NCI-H146 treated with DMSO at 0.1 percent for 48 hours (cell line): Measurements from ENCODE around the gene THSD8.

ENCODE experiments used
- DNase-seq: peaks from one replicate; lab custom pipeline; 2025; ENCODE audit not compliant: unreplicated experiment; lab: John Stamatoyannopoulos, UW

THSD8 gene

DNA sequence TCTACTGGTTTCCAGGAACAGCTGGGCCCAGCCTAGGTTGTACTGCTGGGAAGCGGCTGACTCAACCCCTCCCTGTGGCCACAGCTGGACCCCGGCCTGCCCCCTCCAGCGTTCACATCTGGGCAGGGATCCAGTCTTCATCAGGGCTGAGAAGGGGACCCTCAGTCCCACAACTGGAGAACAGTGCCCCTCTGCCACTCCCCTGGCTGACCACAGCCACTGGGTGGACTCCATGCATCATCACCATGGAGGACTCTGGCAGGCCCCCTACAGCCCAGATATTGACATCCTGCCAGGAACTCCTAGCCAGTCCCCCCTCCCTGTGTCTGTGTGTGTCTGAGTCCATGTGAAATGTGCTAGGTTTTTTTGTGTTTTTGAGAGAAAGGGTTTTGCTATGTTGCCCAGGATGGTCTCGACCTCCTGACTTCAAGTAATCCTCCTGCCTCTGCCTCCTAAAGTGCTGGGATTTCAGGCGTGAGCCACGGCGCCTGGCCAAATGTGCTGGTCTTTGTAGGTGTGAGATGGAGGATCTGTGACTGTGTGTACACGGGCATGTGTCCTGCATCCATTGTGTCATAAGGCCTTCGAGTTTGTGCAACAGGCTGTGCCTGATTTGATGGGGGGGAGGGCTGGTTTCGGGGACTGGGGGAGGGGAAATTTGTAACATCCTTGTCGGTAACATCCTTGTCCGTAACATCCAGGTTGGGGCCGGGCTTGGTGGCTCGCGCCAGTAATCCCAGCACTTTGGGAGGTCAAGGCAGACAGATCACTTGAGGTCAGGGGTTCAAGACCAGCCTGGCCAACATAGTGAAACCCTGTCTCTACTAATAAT is 22.5 kb upstream of the THSD8 start:
- peak; percentile 39 for DNase-seq

DNA sequence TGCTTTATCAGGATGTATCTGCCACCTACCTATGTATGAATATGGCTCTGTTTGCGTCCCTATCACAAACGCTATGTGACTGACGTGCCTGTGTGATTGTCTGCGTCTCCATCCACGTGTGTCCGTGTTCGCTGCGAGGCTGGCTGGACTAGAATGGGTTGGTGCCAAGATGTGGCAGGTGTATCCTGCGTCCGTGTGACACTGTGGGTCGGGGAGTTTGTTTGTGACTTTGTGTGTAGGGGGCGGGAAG is 19.8 kb upstream of the THSD8 start:
- DNase-seq, result no peak

DNA sequence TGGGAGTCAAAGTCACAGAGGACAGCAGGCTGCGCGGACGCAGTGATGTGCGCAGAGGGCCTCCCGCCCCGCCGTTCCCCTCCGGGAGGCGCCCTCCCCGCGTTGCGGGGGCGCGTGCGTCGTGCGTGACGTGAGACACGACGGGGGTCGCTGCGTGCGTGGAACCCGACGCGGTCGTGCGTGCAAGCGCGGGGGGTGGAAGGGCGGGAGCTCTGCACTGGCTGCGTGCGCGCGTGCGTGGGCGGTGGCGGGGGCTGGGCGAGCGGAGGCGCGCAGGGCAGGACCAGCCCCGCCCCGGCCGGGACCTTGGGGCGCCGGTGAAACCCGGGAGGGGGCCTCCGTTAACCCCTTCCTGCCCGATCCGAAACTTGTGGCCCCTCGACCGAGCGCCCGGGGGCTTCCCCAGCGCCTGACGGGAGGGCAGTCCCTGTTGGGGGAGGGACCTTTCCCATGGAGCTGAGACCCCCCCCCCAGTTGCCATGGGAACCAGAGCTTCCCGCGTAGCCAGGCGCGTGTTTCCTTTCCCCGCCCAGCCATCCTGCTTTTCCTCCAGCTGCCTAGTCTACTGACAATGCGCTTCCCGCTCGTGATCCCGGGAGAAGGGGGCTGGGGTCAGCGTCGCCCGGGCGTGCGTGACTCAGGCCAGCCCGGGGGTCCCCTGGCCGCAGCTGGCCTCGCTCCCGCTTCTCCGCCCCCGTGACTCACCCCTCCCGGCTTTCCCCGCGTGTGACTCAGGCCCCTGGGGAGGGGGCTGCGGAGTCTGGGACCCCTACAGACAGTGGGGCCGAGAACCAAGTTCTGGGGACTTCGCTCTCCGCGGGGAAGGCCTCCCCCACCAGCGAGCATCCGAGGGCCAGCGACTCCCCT is 19.2 kb upstream of the THSD8 start:
- peak; percentile 74 for DNase-seq

DNA sequence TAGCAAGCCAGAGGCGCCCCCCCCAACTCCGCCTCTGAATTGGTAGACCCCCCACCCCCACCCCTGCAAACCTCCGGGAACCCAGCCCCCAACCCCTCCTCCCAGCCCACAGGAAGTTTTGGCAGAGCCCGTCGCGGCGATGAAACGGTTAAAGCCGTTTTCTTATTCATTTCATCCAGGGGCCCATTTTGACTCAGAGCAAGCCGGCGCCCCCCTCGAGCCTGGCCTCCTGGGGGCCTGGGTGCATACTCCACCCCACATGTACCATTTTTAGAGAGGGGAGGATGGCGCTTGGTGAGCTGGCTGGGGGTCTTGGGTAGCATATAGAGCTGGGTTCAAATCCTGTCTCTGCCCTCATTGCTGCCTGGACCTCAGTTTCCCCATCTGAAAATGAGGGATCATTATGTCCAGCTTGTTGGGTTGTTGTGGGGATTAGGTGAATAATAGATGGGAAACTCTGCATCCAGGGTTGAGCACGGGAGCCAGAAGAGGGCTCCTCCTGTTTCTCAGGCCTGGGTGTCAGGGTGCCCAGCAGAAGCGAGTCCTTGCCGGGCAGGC is 18.5 kb upstream of the THSD8 start:
- no peak for DNase-seq

DNA sequence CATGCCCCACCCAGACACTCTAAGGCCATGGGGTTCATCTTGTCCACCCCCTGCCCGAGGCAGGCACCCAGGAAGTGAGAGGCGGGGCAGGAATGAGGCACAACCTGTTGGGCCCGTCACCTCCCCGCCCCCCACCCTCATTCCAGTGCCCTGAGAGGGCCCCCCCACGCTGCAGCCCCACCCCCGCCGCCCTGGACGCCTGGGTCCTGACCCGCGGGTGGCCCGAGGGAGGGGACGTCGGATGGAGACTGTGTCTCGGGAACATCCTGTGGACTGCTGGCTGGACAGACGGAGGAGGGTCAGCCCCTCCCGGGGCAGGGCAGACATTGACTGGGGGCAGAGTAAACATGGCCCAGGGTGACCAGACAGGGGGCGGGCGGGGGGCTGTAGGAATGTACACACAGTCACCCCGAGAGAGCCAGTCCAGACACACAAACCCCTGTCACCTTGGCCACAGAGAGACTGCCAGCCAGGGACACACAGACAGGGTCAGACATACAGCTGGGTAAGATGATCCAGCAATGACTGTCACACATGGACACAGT is 17.9 kb upstream of the THSD8 start:
- no peak for DNase-seq

DNA sequence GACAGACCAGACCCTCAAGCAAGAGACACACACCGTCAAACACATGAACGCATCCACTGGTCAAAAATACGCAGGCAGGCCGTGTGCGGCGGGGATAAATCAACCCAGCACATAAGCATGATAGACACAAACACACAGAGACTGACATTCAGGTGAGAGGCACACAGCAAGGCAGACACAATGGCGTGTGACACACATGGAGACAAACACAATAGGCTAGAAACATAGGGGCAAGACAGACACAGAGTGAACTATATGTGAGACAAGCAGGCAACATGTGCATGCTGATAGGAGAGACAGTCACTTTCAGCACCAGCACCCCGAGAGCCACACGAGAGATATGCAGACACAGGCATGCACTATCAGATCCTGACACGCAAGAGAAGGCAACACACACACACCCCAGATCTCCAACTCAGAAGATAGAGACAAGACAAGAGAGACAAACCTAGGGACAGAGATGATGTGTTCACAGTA is 17.4 kb upstream of the THSD8 start:
- no peak for DNase-seq

DNA sequence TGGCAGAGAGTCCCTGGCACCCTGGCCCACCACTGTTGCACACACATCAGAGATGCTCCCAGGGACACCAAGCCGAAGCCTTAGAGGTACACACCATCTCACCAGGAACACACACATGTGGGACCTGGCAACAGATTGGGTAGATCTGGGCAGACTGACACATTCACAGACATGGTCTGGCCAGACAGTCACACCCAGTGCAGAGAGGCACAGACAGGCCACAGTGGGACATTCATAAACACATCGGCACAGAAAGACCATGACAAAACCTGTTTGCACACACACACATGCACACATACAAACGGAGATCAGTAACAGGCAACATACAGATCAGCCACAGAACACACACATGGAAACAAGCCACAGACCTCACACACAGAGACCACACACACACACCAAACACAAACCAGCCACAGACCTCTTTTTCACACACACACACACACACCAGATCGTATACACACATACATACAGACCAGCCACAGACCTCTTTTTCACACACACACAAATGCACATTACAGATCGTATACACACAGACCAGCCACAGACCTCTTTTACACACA is 16.9 kb upstream of the THSD8 start:
- no peak for DNase-seq

DNA sequence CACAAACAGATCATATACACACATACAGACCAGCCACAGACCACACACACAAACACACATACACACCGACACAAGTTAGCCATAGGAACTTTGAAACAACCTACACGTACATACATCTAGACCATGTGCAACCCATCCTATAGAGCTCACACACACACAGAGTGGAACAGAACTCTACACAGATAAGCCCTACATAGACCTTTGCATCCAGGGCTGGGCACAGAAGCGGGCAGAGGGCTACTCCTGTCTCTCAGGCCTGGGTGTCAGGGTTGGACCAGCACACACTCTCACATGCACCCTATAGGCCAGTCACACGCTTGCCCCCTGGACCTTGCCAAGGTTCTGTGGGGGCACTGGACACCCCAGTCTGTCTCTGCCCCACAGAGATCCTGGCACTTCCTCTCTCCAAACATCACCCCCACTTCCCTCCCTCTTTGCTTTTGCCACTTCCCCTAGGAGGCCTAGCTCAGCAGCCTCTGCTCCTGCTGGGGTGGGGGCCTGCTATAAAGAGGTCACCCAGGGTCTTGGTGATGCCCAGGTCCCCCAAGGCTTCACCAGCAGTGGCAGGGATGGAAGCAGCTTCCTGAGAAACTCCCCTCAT is 16.3 kb upstream of the THSD8 start:
- DNase-seq, result no peak

DNA sequence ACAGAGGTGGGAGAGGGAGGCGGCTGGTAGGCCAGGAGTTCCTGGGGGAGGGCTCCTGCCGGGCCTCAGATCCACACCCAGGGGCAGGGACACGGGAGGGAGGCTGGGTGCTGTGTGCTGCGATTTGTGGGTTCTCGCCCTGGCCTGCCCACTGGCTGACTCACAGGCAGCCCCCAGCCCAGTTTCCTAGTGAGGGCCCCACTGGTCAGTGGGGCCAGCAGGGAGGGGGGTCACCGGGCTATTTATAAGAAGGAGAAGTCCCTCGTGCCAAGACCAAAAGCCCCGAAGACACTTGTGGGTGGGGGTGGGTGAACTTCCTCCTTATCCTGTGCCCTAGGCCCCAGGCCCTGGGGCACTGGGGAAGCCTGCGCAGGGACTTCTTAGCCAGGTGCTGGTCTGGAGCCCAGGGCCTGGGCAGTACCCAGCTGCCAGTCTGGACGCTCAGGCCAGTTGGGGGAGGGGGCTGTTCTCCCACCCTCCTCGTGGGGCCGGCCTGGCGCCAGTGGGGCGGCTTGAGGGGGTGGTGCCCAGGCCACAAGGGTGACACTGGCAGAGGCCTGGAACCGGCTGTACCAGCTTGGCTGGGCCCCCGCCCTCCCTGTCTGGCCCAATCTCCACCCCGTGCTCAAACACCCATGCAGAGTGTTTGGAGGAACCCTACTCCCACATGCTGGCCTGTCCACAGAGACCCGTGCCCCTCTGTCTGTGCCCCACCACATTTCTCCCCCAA is 15.6 kb upstream of the THSD8 start:
- DNase-seq, result no peak

DNA sequence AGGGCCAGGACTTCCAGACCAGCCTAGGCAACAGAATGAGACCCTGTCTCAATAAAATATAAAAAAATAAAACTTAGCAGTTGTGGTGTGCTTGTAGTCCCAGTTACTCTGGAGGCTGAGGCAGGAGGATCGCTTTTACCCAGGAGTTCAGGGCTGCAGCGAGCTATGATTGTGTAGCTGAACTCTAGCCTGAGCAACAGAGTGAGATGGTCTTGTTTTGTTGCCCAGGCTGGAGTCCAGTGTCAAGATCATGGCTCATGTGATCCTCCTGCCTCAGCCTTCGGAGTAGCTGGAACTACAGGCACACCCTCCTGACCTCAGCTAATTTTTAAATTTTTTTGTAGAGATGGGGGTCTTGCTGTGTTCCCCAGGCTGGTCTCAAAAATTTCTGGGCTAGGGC is 14.9 kb upstream of the THSD8 start:
- no peak for DNase-seq

DNA sequence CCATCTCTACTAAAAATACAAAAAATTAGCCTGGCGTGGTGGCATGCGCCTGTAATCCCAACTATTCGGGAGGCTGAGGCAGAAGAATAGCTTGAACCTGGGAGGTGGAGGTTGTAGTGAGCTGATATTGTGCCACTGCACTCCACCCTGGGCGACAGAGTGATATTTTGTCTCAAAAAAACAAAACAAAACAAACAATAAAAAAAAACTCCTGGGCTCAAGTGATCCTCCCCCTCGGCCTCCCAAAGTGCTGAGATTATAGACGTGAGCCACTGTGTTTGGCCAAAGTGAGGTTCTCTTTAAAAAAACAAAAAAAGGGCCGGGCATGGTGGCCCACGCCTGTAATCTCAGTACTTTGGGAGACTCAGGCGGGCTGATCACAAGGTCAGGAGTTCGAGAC is 14.4 kb upstream of the THSD8 start:
- DNase-seq, result no peak

DNA sequence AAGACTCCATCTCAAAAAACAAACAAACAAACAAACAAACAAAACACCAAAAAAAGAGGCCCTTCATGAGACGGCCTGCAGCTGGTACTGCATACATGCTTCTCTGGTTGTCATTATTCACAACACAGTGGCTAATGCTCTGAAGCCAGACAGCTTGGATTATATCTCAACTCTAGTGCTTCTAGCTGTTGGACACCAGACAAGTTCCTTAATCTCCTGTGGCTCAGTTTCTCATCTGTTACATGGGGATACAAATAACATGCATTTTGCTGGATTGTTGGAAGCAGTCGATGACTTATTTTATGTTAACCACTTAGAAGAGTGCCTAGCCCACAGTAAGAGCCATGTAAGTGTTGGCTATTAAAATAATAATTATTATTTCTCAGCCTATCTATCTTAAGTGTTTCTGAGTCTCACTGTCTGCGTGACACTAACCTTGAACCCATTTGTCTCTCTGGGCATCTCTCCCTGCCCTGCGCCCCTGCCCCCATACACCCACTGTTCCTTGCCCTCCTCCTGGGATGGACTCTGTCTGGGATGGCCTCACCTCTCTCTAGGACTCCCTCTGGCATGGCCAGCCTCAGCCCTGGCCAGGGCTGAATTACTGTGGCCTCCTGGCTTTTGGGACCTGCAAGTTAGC is 13.7 kb upstream of the THSD8 start:
- DNase-seq, result no peak

DNA sequence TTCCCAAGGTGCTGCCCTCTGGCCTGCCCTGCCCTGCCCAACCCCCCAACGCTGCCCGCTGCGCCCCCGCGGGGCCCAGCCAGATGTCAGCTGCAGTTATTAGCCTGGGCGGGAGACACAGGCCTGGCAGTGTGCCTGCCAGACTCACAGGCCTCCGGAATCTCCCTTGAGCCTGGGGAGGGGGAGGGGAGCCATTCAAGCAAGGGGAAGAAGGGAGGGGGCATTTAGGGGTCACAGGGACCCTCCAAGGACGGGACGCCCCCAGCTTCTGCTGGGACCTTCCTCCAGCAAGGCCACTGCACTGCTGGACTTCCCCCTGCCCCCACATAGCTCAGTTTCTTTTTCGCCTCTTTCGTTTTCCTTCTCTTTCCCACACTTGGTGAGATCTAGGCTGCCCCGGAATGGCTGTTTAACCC is 13.2 kb upstream of the THSD8 start:
- DNase-seq, result peak; percentile 34

DNA sequence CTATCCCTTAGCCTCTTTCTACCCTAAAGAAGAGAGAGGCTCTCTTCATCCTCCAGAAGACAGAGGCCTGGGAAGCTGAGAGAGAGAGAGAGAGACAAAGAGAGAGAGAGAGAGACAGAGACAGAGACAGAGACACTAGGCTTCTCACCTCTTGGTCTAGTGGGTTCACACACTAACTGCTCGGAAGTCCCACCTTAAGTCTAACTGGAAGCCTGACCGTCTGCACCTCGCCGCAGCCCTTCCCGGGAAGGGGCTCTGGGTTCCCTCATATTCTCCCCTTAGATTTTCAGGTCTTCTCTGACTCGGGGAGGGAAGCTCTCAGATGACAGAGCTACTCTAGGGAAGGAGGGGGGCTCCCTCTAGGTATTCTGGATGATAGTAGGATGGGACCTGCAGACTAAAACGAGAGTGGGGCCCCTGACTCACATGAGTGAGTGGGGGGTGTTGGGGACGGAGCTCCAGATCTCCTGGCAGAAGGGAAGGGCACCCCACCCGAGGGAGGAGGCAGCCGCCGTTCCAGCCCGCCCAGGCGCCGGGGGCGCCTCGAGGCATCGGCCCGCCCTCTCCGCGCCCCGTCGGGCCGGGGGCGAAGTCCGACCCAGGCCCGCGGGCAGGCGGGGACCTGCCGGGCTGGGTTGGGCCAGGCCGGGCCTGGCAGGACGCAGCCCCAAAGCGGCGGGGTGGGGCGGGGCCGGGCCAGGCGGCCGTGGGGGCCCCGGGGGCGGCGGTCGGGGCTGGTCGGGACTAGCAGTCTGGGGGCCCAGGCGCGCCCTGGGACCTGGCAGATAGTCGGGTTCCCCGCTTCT is 12.6 kb upstream of the THSD8 start:
- DNase-seq, result no peak

DNA sequence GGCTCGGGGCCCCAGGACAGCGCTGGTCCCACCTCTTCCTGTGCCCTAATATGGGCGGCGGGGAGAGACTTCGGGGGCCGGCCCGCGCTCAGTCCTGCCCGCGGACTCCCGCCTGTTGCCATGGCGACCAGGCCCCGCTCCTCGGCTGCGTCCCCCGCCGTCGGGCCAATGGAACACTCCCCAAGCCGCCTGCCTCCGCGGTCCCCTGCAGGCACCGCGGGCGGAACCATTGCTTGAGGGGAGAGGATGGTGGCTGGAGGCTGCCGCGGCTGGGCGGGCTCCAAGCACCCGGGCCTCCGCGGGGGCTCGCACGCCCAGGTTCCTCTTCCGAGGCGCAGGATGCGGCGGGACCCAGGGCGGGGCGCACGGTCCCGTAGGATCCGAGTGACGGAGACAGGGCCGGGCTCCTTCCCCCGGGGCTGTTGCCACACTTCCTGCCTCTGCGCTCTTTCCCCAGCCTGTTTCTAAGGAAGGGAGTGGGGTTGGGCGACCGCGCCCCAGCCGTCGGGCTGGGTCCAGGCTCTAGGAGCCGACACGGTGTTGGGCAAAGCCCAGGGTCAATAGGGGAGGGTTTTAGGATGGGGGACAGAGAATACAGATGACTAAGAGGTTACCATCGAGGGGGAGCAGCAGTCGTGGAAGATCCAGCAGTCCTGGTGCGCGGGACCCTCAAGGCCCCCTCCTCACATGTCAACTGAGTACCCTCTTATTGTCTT is 11.8 kb upstream of the THSD8 start:
- peak; percentile 96 for DNase-seq

DNA sequence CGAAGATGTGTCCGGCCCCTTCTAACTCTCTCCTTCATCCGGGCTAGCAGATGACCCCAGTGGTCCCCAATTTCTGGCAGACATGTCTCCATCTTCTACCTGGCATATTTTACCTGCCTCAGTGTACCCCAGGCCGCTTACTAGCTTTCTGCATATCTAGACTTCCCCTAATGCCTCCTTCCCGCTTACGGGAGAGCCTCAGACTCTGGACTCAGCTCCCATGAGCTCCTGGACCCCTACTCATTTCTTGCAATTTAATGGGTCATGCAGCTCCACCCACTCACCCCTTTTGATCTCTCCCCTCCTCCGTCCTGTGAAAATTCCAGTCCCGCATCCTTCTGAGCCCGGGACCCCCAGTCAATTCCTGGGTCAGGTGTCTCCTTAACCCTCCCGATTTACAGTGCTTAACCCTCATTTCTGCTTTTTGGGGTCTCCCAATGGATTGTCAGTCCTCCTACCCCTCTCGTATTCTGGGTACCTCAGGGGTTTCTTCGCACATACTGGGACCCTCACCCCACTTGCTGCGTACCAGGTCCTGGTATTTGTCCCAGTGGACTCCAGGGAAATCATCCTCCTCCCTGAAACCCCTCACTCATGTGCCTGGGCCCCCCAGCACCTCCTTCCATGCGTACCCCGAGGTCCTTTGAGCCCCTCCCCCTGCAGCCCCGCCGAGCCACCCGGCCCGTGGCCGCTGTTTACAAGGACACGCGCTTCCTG is 11.1 kb upstream of the THSD8 start:
- DNase-seq, result no peak

DNA sequence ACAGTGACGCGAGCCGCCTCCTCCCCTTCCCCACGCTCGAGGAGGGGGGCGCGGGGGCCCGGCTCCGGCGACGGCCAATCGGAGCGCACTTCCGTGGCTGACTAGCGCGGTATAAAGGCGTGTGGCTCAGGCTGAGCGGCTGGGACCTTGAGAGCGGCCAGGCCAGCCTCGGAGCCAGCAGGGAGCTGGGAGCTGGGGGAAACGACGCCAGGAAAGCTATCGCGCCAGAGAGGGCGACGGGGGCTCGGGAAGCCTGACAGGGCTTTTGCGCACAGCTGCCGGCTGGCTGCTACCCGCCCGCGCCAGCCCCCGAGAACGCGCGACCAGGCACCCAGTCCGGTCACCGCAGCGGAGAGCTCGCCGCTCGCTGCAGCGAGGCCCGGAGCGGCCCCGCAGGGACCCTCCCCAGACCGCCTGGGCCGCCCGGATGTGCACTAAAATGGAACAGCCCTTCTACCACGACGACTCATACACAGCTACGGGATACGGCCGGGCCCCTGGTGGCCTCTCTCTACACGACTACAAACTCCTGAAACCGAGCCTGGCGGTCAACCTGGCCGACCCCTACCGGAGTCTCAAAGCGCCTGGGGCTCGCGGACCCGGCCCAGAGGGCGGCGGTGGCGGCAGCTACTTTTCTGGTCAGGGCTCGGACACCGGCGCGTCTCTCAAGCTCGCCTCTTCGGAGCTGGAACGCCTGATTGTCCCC is 10.4 kb upstream of the THSD8 start, which contains the start of gene JUNB:
TSS of gene JUNB (plus strand) at position 142 of the 706 bp plus-strand sequence. CDS start at position 428, 286 bp downstream.
- DNase-seq, result peak; percentile 93
